Activated CD4-positive, alpha-beta T cell treated with anti-CD3 and anti-CD28 coated beads, Interleukin-2, amount 50 U/mL, for 24 hours (primary cell): Measurements from ENCODE around the gene RMND1.
"Not testable (repeated sequence)": the region's sequence is repeated elsewhere in the genome, so short reads cannot be mapped to it uniquely, and the experiment has no call there.

Source experiments
- DNase-seq, 2 donors: peaks; one replicate each; pipeline ENCODE4 v3.0.0-alpha.2; 2020; ENCODE audit warnings: low read depth in 1 of 2, low spot score in 1 of 2

The RMND1 gene

DNA sequence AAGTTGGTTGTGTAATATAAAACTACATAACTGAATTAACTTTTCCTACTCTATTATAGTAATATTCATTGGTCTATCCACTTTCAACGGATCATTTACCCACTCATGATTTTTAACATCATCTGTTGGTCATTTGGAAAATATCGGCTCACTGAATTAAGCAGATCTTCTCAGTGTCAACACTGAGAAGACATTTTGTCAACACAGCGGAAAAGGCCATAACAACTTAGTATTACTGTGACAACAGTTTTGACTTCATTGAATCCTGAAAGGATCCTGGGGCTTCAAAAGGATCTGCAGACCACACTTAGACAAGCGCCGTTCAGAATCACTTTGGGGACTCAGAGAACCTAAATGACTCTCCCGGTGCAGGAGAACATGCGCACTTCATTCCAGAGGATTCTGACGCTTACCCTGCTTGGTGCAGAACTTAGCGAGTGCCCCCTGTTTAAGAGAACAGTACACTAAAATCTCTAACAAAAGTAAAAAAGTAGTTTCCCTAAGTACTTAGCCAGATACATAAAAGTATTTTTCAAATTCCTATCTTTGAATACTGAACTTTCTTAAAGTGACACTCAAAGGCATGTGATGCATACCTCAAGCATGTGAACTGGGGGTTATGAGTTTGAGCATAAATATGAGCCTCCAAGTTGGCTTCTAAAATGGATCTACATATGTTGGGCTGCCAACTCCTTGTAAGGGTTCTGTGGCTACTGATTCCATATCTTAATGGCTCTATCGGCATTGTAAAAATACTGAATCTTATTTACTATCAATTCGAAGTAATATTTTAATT, 64.6 kb downstream of the RMND1 start:
- no peak for DNase-seq

DNA sequence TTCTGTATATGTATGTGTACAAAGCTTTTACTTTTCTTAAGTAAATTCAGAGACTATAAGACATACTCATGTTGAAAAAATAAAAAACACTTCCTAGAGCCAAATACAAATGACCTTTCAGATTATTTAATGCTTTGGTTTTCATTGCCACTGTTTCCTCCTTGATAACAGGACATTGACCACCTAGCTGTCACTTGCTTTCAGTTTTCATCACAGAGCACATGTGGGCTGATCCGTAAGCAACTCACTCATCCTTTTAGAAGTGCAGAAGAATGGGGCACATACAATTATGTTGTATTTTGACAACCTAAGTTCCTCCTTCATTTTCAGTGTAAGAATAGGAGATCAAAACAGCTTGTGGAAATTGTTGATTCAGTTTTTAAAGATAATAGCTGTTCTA, 66.7 kb downstream of the RMND1 start:
- DNase-seq: no peak

DNA sequence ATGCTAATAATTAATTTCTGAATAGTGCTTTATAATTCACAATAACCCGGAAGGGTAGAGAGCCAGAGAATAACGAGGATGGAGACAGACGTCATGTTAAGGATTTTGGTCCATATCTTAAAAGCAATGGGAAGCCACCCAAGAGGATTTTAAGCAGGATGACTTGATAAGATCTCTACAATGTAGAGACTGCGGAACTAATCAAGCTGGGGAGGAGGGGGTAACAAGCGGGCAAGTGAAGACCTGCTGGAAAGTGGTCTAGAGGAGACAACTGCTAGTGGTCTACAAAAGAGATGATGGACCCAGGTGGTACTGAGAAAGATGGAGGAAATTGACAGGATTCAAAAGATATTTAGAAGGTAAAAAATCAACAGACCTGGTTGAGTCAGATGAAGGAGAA, 67.8 kb downstream of the RMND1 start:
- DNase-seq: no peak

DNA sequence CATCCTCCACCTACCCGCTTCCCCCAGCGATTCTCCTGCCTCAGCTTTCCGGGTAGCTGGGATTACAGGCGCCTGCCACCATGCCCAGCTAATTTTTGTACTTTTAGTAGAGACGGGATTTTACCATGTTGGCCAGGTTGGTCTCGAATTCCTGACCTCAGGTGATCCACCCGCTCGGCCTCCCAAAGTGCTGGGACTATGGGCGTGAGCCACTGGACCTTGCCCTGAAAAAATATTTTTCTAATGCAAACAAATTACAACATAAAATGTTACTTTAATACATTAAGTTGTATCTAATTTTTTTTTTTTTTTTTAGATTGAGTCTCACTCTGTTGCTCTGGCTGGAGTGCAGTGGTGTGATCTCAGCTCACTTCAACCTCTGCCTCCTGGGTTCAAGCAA, 69.3 kb downstream of the RMND1 start:
- DNase-seq: not testable (repeated sequence)

DNA sequence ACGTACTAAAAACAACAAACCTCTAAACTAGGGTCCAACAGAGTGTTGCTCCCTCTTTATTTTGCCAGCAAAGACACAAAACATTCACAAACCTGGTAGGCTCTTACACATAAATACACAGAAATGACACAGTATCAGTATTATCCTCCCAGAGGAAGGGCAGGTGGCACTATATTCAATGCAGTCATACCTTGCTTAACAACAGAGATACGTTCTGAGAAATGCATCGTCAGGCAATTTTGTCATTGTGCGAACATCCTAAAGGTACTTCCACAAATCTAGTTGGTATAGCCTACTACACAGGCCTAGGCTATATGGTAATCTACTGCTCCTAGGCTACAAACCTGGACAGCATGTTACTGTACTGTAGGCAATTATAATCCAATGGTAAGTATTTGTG, 70.2 kb downstream of the RMND1 start:
- no peak for DNase-seq

DNA sequence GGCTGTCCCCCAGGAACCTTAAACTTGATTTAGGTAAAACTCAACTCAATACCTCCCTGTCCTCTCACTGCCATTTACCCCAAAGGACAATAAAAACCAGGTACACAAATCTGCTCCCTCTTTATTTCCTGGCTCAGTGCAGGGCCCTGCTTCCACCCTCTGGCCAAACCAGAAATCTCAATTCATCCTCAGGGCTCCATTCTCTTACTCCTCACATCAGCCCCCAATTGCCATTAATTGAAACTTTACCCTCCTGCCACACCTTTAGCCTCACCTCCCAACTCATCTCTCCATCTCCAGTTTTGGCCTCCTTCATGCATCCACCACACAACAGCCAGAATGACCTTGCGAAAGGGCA, 71.1 kb downstream of the RMND1 start:
- no peak for DNase-seq

DNA sequence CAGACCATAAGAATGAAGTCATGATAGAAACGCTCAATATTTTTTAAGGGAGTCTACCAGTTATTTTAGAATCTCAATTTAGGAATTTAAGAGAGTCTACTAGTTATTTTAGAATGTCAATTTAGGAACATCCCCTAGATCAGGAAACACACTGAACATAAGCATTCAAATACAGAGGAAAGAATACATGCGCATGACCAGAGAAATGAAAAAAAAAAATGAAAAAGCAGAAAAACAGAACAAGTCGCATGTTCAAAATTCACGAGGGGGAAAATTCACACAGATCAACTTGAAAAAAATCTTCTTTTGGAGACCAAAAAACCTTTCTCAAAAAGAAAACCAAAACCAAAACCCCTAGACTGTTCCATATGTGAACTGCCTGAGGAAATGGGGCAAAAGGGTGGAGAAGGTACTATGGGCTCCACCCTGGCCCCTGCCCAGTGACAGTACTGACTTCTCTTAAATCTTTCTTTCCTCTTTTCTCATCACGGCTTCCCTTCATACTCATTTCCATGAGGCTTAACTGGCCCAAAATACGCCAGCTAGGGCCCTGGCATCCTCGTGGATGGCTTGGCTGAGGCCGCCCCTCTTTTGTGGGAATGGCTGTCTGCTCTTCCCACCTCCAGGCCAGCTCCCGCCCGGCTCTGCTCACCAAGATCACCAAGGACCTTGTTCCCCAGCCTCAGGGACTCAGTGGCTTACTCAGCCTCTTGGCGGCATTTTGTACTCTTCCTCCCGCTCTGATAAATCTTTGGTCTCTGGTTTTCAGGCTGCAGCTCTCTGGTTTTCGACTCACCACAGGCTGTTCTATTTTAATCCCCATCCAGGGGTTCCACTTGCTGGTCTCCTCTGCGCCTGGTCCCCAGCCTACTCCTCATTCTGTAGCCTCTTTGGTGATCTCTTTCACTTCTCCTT, 71.7 kb downstream of the RMND1 start:
- DNase-seq: no peak

DNA sequence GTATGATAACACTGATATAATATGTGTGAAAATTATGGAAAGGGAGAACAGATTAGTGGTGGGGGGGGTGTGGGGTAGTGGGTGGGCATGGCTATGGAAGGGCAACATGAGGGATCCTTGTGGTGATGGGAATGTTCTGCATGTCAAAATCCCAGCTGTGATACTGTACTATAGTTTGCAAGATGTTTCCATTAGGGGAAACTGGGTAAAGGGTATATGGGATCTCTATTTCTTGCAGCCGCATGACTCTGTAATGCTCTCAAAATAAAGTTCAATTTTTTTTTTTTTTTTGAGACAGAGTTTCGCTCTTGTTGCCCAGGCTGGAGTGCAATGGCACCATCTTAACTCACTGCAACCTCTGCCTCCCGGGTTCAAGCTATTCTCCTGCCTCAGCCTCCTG, 74.8 kb downstream of the RMND1 start:
- DNase-seq: no peak

DNA sequence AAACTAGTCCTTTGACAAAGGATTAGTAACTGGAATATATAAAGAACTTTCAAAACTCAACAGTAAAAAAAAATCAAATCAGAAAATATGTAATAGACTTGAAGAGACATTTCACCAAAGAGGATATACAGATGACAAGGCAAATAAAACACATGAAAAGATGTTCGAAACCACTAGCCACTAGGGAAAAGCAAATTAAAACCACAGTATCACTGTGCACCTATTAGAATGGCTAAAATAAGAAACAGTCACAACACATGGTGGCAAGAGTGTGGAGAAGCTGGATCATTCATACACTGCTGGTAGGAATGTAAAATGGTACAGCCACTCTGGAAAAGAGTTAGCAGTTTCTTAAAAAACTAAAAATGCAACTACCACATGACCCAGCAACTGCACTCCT, 75.5 kb downstream of the RMND1 start:
- no peak for DNase-seq

DNA sequence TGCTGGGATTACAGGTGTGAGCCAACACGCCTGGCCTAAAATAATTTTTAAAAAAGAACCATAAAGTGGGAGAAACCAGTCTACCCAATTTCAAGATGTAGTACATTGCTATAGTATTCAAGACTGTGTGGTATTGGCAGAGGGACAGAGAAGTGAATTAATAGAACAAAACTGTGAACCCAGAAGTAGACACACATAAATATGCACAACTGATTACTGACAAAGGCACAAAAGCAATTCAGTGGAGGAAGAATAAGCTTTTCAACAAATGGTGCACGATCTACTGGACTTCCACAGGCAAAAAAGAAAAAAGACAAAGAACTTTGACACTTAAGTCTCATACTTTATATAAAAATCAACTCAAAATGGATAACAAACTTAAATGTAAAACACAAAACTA, 76.1 kb downstream of the RMND1 start:
- no peak for DNase-seq

DNA sequence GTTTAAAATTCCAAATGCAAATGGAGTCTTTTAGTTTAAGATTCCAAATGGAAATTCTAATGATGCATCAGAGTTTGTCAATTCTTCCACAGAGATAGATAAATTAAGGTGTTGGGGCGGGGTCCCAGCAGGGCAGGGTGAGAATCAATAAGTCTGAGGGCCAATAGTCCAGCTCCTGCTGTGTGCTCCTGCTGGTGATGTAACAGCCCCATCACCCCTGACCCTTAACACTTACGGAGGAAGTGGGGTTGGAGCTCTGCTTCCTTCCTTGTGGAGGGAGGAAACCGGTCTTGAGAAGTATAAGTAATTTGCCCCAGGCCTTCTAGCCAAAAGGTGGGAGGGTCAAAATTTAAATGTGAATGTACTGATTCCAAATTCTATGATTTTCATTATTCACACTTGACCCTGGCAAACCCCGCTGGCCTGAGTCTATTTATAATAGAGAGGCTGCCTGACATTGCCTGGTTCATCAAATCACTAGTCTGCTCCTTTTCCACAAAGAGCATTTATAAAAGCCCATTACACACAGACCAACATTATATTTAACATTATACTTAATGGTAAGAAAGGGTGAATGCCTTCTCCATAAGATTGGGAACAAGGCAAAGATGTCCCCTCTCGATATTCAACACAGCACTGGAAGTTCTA, 77.8 kb downstream of the RMND1 start:
- no peak for DNase-seq

DNA sequence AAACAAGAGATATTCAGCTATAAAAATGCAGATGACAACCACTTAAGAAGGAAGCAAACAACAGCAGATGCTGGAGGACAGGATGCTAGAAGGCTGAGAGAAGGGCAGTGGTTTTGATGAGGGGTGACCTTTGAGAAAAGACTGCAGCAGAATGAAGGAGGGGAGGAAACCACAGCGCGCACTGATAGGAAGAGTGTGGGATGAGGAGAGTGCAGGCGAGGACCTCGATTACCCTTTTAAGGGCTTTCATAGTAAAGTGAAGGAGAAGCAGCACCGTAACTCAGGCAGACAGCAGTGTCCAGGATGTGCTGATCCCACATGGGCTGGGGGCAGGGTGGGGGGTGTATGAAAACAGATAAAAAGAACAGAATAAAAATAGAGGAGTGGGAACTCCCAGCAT, 79.8 kb downstream of the RMND1 start:
- no peak for DNase-seq

DNA sequence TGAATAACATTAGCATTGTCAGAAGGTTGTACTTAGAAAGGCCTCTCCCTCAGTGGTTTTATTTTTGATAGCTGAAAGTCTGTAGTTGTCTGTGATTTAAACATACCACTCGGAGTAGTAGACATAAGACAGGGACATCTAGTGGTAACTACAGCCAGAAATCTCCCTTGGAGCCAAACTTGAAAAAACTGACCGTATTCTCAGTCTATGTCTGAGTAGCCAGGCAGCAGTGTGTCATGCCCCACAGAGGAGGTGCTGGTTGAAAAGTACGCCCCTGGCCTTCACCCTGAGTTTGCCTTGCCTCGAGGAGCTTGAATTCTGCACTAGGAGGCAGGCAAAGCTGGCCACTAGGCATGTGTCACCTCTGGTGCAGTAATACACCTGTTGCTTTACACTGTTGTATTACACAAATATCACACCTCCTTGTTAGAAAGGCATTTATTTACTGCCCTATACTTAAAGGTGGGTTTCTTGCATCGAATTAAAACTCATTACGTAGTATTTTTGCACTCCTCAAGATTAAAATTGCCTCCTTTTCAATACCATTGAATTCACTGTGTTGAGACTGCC, 81.3 kb downstream of the RMND1 start:
- no peak for DNase-seq

DNA sequence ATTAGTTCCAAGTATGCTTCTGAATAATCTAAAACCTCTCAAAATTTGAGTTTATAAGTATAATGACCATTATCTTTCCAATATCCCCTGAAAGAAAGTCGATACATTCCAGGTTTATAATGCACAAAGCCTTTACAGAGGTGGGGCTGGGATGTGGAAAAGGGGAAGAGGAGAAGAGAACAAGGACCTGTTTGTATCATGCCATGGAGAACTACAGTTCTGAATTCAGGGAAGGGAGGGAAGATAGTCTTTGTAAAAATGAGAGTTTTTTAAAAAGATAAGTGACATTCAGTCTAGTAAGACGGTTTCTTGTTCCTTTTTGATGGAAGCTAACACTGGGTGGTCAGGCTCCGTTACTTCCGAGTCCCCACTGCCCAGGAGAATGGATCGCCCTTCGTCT, 86.7 kb downstream of the RMND1 start:
- DNase-seq: no peak

DNA sequence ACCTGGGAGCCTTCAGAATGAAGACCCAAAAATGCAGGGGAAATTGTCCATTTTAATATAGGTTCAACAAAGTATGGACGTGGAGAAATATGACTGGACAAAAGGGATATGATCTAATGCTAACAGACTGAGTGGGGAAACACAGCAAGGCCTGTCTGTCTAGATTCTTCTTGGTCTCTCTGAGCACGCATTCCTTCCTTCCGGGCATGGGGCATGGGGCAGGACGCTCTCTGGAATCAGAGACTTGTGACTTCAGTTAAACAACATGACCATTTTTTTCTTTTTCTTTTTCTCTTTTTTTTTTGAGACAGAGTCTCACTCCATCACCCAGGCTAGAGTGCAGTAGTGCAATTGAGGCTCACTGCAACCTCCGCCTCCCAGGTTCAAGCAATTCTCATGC, 92.4 kb downstream of the RMND1 start:
- no peak for DNase-seq

DNA sequence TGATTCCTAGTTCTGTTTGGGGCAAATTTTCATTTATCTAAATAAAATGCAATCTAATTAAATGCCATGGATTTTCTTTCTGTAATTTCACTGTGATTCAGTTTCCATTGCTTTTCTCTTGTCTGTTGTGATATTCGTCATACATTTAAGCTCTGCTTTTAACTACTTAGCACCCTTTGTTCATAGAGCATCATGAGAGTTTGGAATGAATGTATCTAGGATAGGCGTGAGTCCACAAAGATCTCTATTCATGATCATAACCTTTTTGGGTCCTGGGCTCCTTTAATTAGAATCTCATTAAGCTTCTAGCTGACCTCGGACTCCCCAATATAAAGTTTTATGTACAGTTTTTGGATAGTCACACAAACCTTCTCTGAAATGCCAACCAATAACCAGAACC, 93.5 kb downstream of the RMND1 start:
- no peak for DNase-seq

DNA sequence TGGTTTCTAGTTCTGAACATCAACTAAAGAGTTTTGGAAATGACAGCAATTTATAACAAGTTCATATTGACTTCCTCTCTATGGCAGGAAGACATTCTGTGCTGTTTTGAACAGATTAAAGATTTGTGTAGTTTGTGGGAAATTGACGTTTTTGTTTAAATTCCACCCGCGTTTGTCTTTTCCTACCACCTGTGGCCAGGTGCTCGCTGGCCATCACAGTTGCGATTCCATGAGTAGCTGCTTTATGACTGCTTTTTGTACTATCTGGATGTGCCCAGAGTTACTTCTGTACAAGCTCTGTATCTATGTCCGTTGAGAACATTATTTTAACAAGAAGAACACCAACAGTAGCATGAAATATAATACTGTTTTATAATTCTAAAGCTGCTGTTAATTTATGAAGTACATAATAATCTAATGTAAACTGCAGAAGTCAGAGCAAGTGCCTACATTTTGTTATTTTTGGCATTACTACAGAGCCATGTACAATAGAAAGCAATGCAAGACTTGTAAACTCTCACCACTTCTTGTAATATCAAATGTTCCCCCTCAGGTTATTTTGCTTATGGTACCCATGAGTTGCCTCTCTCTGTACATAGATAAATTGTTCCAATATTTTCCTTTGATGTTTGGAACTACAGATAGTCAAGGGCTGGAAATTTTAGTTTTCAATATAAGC, 94.0 kb downstream of the RMND1 start:
- DNase-seq: no peak

DNA sequence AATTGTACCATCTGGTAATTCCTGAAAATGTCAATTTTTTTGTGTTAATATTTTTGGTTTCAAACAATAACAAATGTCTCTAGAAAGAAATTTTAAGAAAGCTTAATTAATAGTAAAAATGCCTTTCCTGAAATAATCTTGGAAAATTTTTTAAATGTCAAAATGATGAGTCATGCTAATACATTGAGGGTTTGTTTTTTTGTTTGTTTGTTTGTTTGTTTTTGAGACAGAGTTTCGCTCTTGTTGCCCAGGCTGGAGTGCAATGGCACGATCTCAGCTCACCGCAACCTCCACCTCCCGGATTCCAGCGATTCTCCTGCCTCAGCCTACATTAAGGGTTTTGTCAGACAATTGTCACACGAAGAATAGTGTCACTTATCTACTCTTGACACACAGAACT, 94.9 kb downstream of the RMND1 start:
- DNase-seq: not testable (repeated sequence)
